GM18511 (cell line): Measurements from ENCODE around the gene UBE2N.
"Not testable (repeated sequence)": the region's sequence is repeated elsewhere in the genome, so short reads cannot be mapped to it uniquely, and the experiment has no call there.

ENCODE experiments used
- ATAC-seq: cut with Tn5 transposase; IDR thresholded peaks from one replicate; pipeline ENCODE4 v1.9.1; 2021; ENCODE audit warnings: mild to moderate bottlenecking, moderate library complexity; ENCODE audit not compliant: unreplicated experiment

The UBE2N gene

DNA sequence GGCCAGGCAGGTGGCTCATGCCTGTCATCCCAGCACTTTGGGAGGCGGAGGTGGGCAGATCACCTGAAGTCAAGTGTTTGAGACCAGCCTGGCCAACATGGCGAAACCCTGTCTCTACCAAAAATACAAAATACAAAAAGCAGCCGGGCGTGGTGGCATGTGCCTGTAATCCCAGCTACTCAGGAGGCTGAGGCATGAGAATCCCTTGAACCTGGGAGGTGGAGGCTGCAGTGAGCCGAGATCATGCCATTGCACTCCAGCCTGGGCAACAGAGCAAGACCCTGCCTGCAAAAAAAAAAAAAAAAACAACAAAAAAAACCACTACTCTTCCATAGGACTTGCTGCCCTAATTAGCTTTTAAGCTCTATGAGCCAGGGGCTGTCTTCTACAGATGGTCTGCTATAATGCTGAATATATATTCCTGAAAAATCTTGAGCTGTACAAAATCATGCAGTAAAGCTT, 59.7 kb downstream of the UBE2N start:
- not testable (repeated sequence) for ATAC-seq

- no peak for ATAC-seq
These were observed 60.4 kb downstream of the UBE2N start for GRCh38 chr12:93381161-93381975.

DNA sequence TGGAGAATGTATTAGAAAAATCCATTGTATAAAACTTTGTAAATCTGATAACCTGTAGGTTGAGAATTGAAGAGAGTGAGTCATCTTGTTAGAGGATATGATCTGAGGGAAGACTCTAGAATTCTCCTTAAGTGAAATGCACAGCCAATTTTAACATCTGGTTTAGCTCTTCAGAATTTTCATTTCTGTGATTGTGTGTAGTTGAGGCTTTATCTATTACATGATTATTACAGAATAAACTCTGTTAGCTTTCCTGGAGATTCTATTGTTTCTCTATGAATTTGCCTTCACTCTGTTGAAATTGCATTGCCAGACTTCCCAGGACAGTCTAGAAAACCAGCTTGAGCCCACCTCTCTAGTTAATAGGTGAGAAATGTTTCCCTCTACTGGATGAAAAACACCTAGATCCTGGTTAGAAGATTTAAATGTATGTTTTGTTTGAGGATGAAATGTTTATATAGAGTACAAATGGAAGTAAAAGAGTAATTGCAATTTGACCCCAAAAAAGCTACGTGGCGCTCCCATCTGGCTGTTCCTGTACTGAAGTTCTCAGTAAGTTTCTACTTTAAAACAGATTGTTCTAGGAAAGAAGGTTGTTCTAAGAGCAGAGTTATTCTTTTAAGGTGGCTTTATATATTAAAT, 61.1 kb downstream of the UBE2N start:
- no peak for ATAC-seq

DNA sequence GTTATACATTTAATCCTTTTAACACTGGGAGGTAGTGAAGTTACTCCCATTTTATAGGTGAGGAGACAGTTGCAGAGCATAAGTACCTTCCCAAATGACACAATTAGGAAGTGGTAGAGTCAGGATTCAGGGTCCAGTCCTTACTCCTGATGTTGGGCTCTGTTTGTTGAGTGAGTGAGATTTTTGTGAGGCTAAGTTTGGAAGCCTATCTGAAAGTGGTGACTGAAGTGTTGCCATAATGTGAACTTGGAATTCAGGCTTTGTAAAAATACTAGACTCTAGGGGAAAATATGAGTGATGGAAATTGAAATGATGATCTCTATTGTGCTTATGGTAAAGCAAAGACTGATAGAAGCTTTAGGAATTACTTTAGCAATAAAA, 61.8 kb downstream of the UBE2N start:
- ATAC-seq = no peak

- ATAC-seq = no peak
These were observed 62.3 kb downstream of the UBE2N start for GRCh38 chr12:93379326-93379980.

DNA sequence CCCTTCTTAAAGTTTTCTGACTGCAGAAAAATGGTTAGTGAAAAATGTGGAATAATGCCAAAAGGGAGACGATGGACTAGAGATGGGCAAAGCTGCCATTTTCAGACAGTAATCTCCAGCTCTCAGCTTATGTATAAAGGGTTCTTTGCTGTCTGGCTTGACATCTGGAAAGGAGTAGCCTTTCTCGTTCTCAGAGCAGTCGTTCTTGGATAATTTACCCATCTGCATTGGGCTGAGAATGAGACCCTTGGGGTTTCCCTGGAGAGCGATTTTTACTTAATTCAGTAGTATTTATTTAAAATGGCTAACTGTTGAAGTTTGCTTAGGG, 62.8 kb downstream of the UBE2N start:
- ATAC-seq = no peak

DNA sequence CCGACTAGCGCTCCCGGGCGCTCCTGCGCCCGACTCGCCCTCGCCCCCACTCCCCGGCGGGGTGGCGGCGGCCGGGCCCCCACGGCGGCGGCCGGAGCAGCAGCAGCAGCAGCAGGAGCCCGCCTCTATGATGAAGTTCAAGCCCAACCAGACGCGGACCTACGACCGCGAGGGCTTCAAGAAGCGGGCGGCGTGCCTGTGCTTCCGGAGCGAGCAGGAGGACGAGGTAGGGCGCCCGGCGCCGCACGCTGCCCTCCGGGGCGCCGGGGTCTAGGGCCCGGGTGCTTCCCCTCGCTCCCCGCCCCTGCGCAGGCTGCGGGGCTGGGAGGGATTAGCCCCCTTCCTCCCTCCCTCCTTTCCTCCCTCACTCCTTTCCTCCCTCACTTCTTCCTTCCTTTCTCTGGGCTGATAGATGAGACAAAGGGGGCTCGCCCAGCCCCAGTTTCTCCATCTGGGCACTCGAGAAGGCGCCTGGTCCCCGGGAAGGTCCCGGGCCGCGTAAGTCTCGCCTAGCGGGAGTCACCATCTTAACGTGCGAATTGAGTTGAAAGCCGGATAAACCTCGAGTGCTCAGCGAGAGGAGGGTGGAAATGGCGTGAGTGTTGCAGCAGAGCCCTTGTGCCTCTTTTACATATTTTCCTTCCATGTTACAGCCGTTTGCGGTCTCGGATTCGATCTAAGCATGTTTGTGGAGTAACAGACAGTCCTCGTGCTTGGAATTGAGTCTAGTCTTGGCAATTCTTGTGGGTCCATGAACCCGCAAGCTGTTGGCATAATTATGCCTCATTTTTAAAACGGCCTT, 63.4 kb downstream of the UBE2N start:
- peak; percentile 39 for ATAC-seq

DNA sequence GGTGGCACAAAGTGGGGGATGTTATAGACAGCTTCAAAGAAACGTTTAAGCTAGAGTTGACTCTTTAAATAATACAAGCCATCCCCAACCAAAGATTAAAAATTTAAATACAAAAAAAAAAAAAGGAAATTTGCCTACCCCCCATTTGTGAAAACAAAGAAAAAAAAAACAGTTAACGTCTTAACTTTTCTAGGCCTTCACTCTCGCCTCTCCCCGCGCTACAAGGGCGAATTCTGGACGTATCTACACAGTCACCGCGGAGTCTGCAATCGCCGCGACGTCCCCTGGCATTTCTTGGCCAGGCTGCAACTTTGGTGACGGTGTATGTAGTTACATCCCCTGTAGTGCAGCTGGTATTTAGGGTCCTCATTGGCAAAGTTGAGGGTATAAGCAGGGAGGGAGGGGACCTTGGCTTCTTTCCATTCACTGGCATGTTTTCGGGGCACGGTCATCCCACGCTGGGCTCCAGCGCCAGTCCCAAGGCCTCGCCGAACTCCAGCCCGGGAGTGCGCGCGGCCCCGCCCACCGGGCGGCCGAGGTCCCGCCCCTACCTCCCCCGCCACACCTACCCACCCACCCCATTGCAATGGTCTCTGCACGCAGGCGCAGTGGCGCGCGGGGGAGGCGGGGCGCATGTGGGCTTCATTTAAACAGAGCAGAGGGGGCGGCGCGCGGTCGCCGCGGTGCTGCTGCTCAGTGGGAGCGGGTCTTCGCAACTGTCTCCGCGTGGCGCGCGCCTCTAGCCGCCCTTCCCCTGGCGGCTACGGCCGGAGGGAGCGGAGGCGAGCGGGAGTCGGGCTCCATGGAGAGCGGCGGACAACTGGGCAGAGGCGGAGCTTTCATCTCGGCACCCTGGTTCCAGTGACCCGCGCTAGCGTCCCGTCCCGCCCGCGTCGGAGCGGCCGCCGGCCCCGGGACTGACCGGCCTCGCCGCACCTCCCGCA, 64.2 kb downstream of the UBE2N start, which contains the start of gene NUDT4:
Gene NUDT4, plus strand, starts transcription at position 674 of the 944 bp plus-strand sequence. CDS start 398 bp downstream, outside the sequence.
- peak; percentile 73 for ATAC-seq

GRCh38 chr12:93376436-93377251, 65.1 kb downstream of the UBE2N start:
- no peak for ATAC-seq

GRCh38 chr12:93375906-93376305, 65.8 kb downstream of the UBE2N start:
- no peak for ATAC-seq

- ATAC-seq = peak; percentile 27
These were observed 67.6 kb downstream of the UBE2N start for GRCh38 chr12:93373961-93374656.

DNA sequence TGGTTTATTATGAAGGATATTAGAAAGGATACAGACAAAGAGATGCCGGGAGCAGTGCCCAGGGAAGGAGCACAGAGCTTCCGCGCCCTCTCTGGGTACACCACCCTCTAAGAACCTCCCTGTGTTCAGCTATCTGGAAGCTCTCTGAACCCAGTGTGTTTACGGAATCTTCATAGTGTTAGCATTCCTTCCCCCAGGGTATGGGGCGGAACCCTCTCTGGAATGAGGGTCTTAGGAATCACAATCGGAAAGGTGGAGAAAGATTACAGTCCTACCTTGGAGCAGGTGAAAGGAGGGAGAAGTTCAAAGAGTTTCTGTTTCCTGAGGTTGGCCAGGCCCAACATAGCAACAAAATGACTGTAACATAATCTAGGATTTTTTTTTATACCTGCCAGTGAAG, 70.8 kb downstream of the UBE2N start:
- ATAC-seq = no peak

GRCh38 chr12:93369505-93369904, 72.2 kb downstream of the UBE2N start:
- ATAC-seq = no peak

- ATAC-seq = no peak
These were observed 73.0 kb downstream of the UBE2N start for GRCh38 chr12:93368766-93369165.

GRCh38 chr12:93366422-93366821, 75.3 kb downstream of the UBE2N start:
- ATAC-seq = no peak

DNA sequence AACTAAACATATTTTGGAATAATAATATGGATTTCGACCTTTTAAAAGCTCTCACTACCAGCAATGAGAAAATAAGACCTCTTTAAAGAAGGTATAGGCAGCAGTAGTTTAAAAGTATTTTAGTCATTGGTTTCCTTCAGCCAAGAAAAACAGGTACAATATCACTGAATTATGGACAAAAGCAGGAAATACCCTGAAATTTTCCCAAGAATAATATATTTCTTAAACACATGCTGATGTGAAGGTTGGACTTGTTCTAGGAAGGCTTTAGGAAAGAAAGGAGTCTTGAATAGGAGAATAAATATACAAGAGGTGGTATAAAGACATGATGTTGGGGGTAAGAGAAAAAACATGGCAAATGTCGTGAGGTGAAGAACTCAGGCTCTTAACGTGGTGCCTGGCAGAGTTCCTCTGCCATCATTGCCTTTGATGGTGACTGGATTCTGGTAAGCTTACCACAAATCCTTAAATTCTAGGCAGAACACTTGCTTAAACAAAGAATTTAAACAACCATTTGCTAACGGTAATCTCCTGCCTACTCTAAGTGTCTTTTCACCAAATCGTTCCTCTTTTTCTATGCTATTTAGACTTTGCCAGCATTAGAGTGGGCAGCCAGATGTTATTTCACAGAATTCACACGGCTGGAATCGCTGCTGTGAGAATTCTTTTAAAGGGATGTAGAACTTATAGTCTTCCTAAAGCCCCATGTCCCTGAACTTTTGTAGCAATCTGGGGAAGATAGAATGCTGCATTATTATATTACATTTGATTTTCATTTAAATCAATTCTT, 75.9 kb downstream of the UBE2N start:
- ATAC-seq = no peak

- peak; percentile 77 for ATAC-seq
These were observed 77.9 kb downstream of the UBE2N start for GRCh38 chr12:93363841-93364297.
